ENCODE measurements around the gene DAND5. TPM values are rescaled to one million over a fixed set of nuclear protein-coding genes. Genes with fewer than 3 reads are reported as not detected.
A peak's percentile ranks its signal among the peaks of the same experiment; 100 is the strongest.

The DAND5 gene
- total and polyA plus RNA-seq, 2 of the 13 experiments (the other 11 are each of a cell fraction or from before 2014, with no cell fraction given), result 0.04 TPM; not detected in 1

GRCh38 chr19:12984143-12984627 lies 14.8 kb downstream of the DAND5 start (continued):
- TF ChIP-seq, protein P1, sequence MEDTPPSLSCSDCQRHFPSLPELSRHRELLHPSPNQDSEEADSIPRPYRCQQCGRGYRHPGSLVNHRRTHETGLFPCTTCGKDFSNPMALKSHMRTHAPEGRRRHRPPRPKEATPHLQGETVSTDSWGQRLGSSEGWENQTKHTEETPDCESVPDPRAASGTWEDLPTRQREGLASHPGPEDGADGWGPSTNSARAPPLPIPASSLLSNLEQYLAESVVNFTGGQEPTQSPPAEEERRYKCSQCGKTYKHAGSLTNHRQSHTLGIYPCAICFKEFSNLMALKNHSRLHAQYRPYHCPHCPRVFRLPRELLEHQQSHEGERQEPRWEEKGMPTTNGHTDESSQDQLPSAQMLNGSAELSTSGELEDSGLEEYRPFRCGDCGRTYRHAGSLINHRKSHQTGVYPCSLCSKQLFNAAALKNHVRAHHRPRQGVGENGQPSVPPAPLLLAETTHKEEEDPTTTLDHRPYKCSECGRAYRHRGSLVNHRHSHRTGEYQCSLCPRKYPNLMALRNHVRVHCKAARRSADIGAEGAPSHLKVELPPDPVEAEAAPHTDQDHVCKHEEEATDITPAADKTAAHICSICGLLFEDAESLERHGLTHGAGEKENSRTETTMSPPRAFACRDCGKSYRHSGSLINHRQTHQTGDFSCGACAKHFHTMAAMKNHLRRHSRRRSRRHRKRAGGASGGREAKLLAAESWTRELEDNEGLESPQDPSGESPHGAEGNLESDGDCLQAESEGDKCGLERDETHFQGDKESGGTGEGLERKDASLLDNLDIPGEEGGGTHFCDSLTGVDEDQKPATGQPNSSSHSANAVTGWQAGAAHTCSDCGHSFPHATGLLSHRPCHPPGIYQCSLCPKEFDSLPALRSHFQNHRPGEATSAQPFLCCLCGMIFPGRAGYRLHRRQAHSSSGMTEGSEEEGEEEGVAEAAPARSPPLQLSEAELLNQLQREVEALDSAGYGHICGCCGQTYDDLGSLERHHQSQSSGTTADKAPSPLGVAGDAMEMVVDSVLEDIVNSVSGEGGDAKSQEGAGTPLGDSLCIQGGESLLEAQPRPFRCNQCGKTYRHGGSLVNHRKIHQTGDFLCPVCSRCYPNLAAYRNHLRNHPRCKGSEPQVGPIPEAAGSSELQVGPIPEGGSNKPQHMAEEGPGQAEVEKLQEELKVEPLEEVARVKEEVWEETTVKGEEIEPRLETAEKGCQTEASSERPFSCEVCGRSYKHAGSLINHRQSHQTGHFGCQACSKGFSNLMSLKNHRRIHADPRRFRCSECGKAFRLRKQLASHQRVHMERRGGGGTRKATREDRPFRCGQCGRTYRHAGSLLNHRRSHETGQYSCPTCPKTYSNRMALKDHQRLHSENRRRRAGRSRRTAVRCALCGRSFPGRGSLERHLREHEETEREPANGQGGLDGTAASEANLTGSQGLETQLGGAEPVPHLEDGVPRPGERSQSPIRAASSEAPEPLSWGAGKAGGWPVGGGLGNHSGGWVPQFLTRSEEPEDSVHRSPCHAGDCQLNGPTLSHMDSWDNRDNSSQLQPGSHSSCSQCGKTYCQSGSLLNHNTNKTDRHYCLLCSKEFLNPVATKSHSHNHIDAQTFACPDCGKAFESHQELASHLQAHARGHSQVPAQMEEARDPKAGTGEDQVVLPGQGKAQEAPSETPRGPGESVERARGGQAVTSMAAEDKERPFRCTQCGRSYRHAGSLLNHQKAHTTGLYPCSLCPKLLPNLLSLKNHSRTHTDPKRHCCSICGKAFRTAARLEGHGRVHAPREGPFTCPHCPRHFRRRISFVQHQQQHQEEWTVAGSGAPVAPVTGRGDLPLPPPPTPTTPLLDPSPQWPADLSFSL (CRISPR knock-in tag; IDR thresholded peaks at IDR 0.05), result peak; percentile 97
- no peak for TF ChIP-seq ZNF670 (CRISPR knock-in tag; IDR thresholded peaks at IDR 0.05; ENCODE audit: borderline replicate concordance)
- no peak for TF ChIP-seq ZFP82 (CRISPR knock-in tag; IDR thresholded peaks at IDR 0.05; ENCODE audit: borderline replicate concordance)
- TF ChIP-seq SUZ12 (IDR thresholded peaks at IDR 0.05; ENCODE audit: low read depth, low read length), result no peak
- no peak for TF ChIP-seq ZNF788 (CRISPR knock-in tag; IDR thresholded peaks at IDR 0.05; ENCODE audit: borderline replicate concordance)
- TF ChIP-seq ZNF10 (CRISPR knock-in tag; IDR thresholded peaks at IDR 0.05; ENCODE audit: borderline replicate concordance, low read depth), result no peak
- TF ChIP-seq, protein P2, sequence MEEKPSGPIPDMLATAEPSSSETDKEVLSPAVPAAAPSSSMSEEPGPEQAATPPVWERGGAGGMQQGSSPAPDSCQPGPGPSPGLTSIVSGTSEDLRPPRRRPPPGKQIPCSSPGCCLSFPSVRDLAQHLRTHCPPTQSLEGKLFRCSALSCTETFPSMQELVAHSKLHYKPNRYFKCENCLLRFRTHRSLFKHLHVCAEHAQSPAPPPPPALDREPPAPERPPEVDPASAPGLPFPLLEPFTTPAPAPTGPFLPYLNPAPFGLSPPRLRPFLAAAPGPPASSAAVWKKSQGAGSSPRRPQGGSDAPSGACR (CRISPR knock-in tag; IDR thresholded peaks at IDR 0.05), result no peak
- TF ChIP-seq NFKB2 (CRISPR knock-in tag; IDR thresholded peaks at IDR 0.05; ENCODE audit: borderline replicate concordance), result 0 out of 2 replicates have a peak, but pooled peaks have one; percentile 1
- TF ChIP-seq NONO (IDR thresholded peaks at IDR 0.05), result 0 out of 2 replicates have a peak, but pooled peaks have one; percentile 85
- no peak for TF ChIP-seq NONO (CRISPR knock-in tag; conservative IDR thresholded peaks at IDR 0.05)
- no peak for TF ChIP-seq HOXA5 (CRISPR knock-in tag; IDR thresholded peaks at IDR 0.05)
- no peak for TF ChIP-seq NR2F1 (CRISPR knock-in tag; IDR thresholded peaks at IDR 0.05)
- no peak for TF ChIP-seq HMGXB4 (CRISPR knock-in tag; IDR thresholded peaks at IDR 0.05; ENCODE audit: borderline replicate concordance in 1 of 2, low read depth in 1 of 2)
- TF ChIP-seq TSC22D2 (CRISPR knock-in tag; IDR thresholded peaks at IDR 0.05; ENCODE audit: borderline replicate concordance), result no peak
- no peak for TF ChIP-seq ZNF350 (CRISPR knock-in tag; IDR thresholded peaks at IDR 0.05; ENCODE audit: borderline replicate concordance, low read depth)
- TF ChIP-seq, protein P3, sequence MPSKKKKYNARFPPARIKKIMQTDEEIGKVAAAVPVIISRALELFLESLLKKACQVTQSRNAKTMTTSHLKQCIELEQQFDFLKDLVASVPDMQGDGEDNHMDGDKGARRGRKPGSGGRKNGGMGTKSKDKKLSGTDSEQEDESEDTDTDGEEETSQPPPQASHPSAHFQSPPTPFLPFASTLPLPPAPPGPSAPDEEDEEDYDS (CRISPR knock-in tag; IDR thresholded peaks at IDR 0.05), result no peak
- no peak for TF ChIP-seq PLRG1 (conservative IDR thresholded peaks at IDR 0.05)
- TF ChIP-seq ZBTB21 (CRISPR knock-in tag; IDR thresholded peaks at IDR 0.05), result no peak
- TF ChIP-seq ZNF674 (CRISPR knock-in tag; IDR thresholded peaks at IDR 0.05; ENCODE audit: low read depth), result no peak
- TF ChIP-seq, protein P4, sequence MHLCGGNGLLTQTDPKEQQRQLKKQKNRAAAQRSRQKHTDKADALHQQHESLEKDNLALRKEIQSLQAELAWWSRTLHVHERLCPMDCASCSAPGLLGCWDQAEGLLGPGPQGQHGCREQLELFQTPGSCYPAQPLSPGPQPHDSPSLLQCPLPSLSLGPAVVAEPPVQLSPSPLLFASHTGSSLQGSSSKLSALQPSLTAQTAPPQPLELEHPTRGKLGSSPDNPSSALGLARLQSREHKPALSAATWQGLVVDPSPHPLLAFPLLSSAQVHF (CRISPR knock-in tag; IDR thresholded peaks at IDR 0.05), result 0 out of 2 replicates have a peak, but pooled peaks have one; percentile 57

Data from HepG2 (cell line).